ENCODE measurements around the gene ABCA4. TPM values are rescaled to one million over a fixed set of nuclear protein-coding genes. Genes with fewer than 3 reads are reported as not detected.

ABCA4 gene
- total RNA-seq, 2 donors from 2014 or later: 0.33 to 0.42 TPM

GRCh38 chr1:94125551-94126514 is 4.9 kb upstream of the ABCA4 start:
- intact Hi-C loops (cut with DNase I): loop anchor here in 1 of 2 donors (1.0 kb wide), 1 partner anchor 34 kb away; no protein-coding TSS in a partner anchor
- DNase-seq (ENCODE audit: low spot score): no peak

DNA sequence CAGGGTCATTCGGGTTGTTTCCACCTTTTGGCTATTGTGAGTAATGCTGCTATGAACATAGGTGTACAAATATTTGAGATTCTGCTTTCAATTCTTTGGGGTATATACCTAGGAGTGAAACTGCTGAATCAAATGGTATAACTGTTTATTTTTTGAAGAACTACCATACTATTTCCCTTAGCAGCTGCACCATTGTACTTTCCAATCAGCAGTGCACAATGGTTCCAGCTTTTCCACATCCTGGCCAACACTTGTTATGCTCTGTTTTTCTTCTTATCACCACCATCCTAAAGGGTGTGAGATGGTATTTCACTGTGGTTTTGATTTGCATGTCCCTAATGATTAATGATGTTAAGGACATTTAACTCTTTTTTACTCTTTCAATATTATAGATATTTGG is 3.6 kb upstream of the ABCA4 start:
- no peak for DNase-seq (ENCODE audit: low spot score)
- intact Hi-C loops (cut with DNase I): no loop called here

GRCh38 chr1:94122201-94122970 is 1.4 kb upstream of the ABCA4 start:
- no peak for DNase-seq (ENCODE audit: low spot score)
- intact Hi-C loops (cut with DNase I): no loop called here

- intact Hi-C loops (cut with DNase I): no loop called here
- no peak for DNase-seq (ENCODE audit: low spot score)
Observed at GRCh38 chr1:94121411-94121821, 468 bp upstream of the ABCA4 start.

GRCh38 chr1:94120570-94120901 is 412 bp downstream of the ABCA4 start:
- no peak for DNase-seq (ENCODE audit: low spot score)
- intact Hi-C loops (cut with DNase I): no loop called here

DNA sequence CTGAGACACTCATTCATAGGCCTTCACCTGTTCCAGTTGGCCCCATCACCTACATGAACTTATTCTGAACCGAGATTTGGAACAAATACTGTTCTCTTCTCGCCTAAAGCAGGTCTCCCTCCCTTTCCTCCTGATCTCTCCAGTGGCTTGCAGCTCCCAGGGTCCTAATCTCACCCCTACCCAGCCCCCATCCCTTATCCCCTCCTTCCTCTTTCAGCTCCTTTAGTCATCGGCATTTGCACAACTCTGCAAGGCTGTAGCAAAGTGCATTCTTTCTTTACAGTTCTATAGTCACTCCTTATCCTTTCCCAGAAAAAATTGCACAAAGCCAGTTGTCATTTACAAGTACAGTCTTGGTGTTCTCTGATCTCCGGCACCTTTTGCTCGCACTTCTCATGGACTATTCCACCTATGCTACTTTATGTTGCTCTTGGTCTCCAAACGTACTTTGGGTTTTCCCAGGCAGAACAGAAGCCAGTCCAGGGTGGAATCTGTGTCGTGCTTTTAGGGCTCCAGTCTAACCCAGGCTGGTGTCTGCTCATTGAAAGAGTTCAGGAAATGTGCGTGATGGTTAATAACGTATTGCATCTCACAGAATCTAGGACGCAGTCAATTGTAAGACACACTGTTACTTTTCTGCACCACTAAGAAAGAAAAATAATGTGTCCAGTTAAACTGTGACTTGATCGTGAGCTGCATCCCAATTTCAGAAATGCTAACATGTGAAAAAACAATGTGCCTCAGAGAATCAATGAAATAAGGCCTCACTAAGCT is 965 bp downstream of the ABCA4 start:
- no peak for DNase-seq (ENCODE audit: low spot score)
- intact Hi-C loops (cut with DNase I): no loop called here

DNA sequence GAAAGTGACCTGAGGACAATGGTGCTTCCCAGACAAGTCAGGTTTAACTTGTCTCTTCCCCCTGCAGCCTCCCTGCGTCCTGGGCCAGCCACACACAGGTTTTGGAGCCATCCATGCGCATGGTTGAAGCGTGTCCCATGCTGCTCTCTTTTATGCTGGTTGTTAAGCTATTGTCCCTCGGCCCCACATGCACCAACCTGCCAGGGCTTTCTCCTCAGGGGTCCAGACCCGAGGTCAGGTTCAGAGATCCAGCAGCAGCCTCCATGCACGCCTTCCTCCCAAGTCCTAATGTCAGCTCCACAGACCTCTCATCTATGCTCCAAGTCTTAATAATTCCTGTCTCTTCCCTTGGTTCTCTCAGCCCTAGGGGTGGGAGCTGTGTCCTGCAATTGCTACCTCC is 1.6 kb downstream of the ABCA4 start:
- DNase-seq (ENCODE audit: low spot score): no peak
- intact Hi-C loops (cut with DNase I): no loop called here

DNA sequence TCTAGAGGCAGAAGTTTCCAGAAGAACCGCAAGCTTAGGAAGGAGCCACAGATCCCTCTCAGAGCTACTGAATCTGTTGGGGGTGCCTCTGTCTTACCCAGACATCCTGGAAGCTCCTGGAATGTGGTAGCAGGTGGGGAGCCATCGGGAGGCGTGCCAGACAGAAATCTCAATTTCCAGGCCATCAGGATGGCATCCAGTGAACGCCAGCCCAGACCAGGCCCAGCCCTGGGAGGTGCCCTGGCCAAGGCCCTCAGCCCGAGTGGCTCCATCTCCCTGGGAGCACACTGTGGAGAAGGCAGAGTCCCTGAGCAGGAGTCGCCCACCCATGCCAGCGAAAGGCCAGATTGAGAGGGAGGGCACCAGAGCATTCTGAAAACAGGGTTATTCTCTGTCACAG is 2.5 kb downstream of the ABCA4 start:
- no peak for DNase-seq (ENCODE audit: low spot score)
- intact Hi-C loops (cut with DNase I): no loop called here

DNA sequence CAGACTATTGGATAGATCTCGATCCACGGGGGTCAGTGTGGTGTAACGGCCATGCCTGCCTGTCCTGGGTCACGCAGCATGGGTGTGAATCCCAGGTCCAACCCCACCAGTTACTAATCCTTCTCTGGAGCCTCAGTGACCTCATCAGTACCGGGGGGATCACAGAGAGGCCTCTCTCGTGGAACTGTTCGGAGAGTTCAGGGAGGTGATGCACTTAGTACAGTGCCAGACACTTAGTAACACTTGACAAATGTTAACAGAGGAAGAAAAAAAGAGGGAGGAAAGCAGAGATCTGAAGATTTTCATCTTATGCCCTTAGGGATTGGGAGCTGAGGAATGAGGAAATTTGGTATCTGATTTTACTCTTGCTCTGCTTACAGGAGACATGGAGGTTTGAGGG is 2.9 kb downstream of the ABCA4 start:
- DNase-seq (ENCODE audit: low spot score): no peak
- intact Hi-C loops (cut with DNase I): no loop called here

DNA sequence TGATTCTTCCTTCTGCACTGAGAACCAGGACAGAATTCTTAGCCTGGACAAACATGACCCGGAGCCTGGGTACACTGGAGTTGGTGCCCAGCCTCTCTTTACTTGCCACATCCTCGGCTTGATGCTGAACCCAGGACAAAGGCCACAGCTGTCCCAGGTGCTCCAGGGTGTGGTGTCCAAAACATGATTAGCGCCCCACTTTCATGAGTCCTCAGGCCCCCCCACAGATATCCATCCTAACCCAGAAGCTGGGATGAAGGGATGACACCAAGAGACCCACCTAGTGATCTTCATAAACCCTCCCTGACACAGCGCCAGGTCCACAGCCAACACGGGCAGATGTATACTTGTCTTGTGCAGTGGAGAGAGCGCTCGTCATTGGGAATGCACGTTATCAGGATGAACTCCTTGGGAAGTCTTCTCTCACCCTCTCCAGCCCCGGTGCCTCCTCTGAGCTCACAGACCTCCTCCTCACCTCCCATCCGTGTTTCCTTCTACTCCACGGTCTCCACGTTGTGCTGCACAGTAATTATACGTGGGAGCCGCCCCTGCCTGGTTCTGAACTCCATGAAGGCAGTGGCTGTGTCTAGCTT is 3.6 kb downstream of the ABCA4 start:
- intact Hi-C loops (cut with DNase I): no loop called here
- no peak for DNase-seq (ENCODE audit: low spot score)

GRCh38 chr1:94115900-94116436 is 5.0 kb downstream of the ABCA4 start:
- intact Hi-C loops (cut with DNase I): no loop called here
- DNase-seq (ENCODE audit: low spot score): no peak

DNA sequence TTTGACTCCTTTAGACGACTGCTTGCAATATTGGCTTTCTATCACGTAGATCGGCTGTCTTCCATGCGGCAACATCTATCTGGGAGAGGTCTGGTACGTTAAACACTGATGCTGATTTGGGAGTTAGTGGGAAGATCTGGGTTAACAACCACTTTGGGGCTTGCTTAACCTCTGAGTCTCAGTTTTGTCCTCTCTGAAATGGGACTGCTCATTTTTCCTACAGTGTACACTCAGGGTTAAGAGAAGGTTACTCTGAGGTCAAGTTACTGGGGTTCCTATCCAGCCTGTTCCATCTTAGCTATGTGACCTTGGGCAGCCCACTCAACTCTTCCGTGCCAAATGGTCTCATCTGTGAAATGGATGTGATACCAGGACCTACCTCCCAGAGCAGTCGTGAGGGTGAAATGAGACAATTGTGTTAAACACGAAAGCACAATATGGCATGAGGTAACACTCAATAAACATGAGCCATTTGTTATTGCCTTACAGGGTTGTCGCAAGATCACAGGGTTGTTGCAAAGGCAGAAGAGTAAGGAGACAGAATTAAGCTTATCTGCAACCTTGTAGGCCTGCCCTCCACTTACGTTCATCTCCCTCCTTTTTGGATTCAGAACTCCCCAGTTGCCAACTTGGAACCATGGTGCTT is 5.6 kb downstream of the ABCA4 start:
- intact Hi-C loops (cut with DNase I): no loop called here
- no peak for DNase-seq (ENCODE audit: low spot score)

DNA sequence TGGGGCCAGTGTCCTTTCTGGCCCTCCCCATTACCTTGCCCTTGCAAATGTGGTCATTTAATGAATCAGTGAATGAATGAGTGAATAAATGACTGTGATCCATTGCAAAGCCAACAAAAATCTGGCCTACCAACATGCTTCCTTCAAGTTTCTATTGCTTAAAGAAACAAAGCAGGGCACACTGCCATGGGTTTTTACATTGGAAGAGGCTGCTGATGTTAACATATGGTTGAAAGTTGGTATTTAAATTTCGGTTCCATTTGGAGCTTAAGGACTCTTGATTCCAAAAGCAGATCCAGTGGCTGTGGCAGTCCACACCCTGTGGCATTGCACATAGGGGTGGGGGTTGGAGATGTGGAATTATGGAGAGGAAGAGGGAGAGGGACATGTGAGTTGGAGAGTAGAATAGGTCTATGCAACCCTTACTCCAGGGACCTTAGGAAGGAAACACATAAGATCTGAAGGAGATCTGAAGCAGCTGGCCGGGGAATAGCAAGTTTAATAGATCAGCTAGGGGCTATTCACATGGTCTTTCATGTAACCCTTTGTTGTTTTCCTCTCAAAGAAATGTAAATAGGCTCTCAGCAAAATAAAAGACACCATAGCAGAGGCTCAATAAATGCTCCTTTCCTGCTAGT is 7.2 kb downstream of the ABCA4 start:
- intact Hi-C loops (cut with DNase I): no loop called here
- no peak for DNase-seq (ENCODE audit: low spot score)

DNA sequence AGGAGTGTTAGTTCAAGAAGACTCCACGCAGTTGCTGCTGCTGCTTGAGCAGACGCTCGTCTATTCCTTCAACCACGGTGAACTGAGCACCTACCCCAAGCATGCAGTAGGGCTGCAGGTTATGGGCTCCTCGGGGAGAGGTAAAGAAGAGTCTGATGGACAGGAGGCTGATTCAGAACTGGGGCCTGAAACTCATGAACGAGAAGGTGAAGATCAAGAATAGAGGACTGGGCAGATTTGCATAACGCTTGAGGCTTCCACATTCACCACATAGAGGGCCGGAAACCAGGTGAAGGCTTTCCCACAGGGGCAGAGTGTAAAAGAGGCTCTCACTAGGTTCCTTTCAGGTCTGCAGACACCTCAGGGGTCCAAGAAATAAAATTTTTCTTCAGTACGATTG is 9.1 kb downstream of the ABCA4 start:
- DNase-seq (ENCODE audit: low spot score): no peak
- intact Hi-C loops (cut with DNase I): no loop called here

DNA sequence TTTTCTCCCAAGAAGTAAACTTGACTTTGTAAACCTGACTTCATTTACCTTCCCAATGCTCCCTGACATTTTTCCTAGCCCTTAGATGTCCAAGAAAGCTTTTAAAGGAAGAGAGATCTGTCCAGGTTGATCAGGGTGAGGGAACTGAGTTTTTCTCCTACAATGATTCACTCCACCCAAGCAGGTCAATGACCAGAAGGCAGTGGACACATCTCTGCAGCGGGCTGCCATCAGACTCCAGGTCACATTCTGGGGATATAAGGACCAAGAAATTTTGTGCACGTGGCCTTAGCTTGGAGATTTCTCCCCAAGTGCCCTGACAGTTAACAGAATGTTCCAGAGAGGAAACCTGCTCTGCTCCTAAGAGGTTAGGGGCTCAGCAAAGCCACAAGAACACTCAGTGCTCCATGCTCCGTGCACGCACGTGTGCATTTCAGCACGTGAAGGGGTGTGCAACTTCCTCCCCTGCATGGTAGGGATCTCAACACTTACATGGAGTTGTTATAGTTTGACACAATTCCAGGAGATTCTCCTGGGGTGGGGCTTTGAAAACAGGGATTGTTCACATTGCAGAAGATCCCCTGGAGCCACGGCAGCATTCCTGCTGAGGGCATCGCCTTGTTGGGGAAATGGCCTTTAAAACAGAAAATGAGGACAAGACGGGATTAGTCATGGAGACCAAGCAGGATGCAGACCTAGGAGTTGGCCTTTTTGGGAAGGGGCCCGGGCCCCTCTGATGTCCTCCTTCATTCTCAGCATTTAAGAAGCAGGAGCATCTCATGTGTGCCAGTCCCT is 9.8 kb downstream of the ABCA4 start:
- no peak for DNase-seq (ENCODE audit: low spot score)
- intact Hi-C loops (cut with DNase I): no loop called here

DNA sequence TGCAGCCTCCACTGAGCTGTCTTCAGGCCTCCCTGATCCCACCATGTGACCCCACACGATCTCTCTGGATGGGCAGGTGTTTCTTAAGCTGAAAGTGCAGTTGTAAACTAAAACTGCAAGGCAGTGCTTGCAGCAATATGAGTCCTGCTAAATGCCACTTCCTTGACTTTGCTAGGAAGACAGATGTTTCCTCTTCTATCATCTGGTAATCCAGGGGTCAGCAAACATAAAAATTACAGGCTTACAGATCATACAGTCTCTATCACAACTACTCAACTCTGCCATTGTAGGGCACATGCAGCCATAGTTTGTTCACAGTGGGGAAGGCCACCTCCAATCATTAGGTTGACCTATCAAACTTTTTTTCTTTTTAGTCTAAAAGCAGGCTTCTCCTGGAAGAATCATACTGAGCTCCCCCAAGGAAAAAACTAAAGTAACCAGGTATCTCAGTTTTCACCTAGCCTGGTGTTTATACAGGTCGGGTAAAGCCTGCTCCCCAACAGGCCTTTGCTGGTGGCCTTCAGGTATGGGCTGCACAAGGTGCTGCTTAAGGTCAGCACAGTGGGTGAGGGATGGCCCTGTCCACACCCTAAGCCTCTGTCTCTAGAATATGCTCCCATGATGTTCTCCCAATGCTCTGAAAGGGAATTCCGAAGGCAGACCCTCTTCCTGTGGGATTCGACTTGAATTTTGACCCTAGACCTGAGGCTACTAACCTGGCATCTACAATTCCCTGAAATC is 10.8 kb downstream of the ABCA4 start:
- intact Hi-C loops (cut with DNase I): no loop called here
- DNase-seq (ENCODE audit: low spot score): no peak

GRCh38 chr1:94109478-94109877 is 11.5 kb downstream of the ABCA4 start:
- intact Hi-C loops (cut with DNase I): no loop called here
- no peak for DNase-seq (ENCODE audit: low spot score)

Measured in posterior vena cava (tissue), 2 donors.